Measurements from ENCODE around the gene ATG101.

GRCh38 chr12:52089491-52089890, 19.7 kb downstream of the ATG101 start:
- TF ChIP-seq POLR2A (IDR thresholded peaks at IDR 0.05): no peak
- TF ChIP-seq CTCF (IDR thresholded peaks at IDR 0.05): no peak
